ENCODE data around the gene SPATA20. TPM values are rescaled to one million over a fixed set of nuclear protein-coding genes. Genes with fewer than 3 reads are reported as not detected.

Gene SPATA20
- total RNA-seq, 4 donors from 2014 or later: 116 to 437 (median 228) TPM

DNA sequence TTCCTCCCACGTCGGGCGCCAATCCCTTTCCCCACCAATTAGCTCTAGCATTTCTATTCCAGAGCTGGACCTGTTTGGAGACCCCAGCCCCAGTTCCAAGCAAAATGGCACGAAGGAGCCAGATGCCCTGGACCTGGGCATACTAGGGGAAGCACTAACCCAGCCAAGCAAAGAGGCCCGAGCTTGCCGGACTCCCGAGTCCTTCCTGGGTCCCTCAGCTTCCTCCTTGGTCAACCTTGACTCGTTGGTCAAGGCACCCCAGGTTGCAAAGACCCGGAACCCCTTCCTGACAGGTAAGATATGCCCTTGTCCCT lies 5.6 kb upstream of the SPATA20 start:
- 49% methylated on average over 9 of the region's 9 CpGs; no CpG with 5 or more reads in 1 of the 2 donors for WGBS, 2 donors (ENCODE audit: low coverage in 1 of 2)
- intact Hi-C loops (cut with DNase I; ENCODE audit: low total_unique reads): loop anchor here (10.0 kb wide), 1 partner anchor 57 kb away; no protein-coding TSS in a partner anchor
- H3K4me3 ChIP-seq: peak overlapping the region in 3 of 4 donors; percentile 33 to 57 (median 42)
- no peak for DNase-seq
- H3K9me3 ChIP-seq: no peaks in the 10 kb centered on the region
- TF ChIP-seq POLR2AphosphoS5 (IDR thresholded peaks at IDR 0.05): no peak
- no peak for TF ChIP-seq POLR2A (IDR thresholded peaks at IDR 0.05)
- TF ChIP-seq, protein P1, sequence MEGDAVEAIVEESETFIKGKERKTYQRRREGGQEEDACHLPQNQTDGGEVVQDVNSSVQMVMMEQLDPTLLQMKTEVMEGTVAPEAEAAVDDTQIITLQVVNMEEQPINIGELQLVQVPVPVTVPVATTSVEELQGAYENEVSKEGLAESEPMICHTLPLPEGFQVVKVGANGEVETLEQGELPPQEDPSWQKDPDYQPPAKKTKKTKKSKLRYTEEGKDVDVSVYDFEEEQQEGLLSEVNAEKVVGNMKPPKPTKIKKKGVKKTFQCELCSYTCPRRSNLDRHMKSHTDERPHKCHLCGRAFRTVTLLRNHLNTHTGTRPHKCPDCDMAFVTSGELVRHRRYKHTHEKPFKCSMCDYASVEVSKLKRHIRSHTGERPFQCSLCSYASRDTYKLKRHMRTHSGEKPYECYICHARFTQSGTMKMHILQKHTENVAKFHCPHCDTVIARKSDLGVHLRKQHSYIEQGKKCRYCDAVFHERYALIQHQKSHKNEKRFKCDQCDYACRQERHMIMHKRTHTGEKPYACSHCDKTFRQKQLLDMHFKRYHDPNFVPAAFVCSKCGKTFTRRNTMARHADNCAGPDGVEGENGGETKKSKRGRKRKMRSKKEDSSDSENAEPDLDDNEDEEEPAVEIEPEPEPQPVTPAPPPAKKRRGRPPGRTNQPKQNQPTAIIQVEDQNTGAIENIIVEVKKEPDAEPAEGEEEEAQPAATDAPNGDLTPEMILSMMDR (IDR thresholded peaks at IDR 0.05): no peak
- no peak for TF ChIP-seq EP300 (IDR thresholded peaks at IDR 0.05; ENCODE audit: low read depth)
- H3K27me3 ChIP-seq: no peaks in the 10 kb centered on the region
- in situ Hi-C loops (cut with MboI; ENCODE audit: low pct_ligation_motif_present in 1 of 4, low pct_unique_long_range_greater_than_20kb in 1 of 4, low sequenced_read_pairs in 3 of 4): loop anchor here (10.0 to 25.0 kb wide), 7 partner anchors 57 to 421 kb away; partner anchors contain the start of gene WFIKKN2 (in 2 of the 4)
- H3K36me3 ChIP-seq: no peaks in the 10 kb centered on the region
- peak overlapping the region; percentile 84 to 93 (median 86) for H3K27ac ChIP-seq
- peaks cover 9 to 64% (median 47%) of the 10 kb centered on the region in 4 donors for H3K4me1 ChIP-seq

DNA sequence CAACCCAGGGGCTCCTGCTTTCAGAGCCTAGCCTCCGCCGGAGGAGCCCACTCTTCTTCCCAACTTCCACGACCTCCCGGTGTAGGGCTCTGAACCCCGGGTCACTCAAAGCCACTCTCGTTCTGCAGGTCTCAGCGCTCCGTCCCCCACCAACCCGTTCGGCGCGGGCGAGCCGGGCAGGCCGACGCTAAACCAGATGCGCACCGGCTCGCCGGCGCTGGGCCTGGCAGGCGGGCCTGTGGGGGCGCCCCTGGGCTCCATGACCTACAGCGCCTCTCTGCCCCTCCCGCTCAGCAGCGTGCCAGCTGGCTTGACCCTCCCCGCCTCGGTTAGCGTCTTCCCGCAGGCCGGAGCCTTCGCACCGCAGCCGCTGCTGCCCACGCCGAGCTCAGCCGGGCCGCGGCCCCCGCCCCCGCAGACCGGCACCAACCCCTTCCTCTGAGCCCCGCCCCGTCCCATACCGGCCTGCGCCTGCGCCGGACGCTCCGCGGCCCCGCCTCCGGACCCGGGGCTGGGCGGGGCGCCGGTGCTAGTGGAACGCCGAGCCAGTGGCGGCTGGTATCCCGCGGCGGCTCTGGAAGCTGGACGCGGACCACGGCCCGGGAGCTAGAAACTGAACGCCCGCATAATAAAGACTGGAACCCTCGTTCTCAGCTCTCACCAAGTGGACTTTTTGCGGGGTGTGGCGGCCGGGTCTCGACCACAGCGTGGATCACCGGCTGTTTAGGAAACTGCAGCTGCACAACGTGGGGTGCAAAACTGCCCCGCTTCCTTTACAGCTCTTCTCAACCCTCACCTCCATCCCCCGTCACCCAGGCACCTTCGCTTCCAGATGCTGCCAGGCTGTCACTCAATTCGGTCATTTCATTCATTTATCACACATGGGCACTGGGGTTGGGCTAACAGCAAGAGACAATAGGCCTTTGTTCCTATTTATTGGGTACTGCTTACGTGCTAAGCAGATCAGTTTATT lies 5.0 kb upstream of the SPATA20 start:
- no peaks in the 10 kb centered on the region for H3K27me3 ChIP-seq
- peak overlapping the region; percentile 84 to 93 (median 86) for H3K27ac ChIP-seq
- in situ Hi-C loops (cut with MboI; ENCODE audit: low pct_ligation_motif_present in 1 of 4, low pct_unique_long_range_greater_than_20kb in 1 of 4, low sequenced_read_pairs in 3 of 4): loop anchor here (10.0 to 25.0 kb wide), 7 partner anchors 57 to 420 kb away; partner anchors contain the start of gene WFIKKN2 (in 2 of the 4)
- H3K9me3 ChIP-seq: no peaks in the 10 kb centered on the region
- peak; percentile 92 for DNase-seq
- H3K36me3 ChIP-seq: no peaks in the 10 kb centered on the region
- peaks cover 12 to 68% (median 49%) of the 10 kb centered on the region in 4 donors for H3K4me1 ChIP-seq
- WGBS, 2 donors (ENCODE audit: low coverage in 1 of 2): 3 to 5% methylated on average over 5 to 49 of the region's 82 CpGs
- TF ChIP-seq, protein P1 (IDR thresholded peaks at IDR 0.05): peak in 3 of 5 experiments; percentile 7 to 16 (median 10)
- TF ChIP-seq POLR2A (IDR thresholded peaks at IDR 0.05): peak; percentile 64
- peak; percentile 24 to 71 (median 63) for TF ChIP-seq POLR2AphosphoS5 (IDR thresholded peaks at IDR 0.05)
- no peak for TF ChIP-seq EP300 (IDR thresholded peaks at IDR 0.05; ENCODE audit: low read depth)
- H3K4me3 ChIP-seq: peak overlapping the region; percentile 32 to 57 (median 38)
- intact Hi-C loops (cut with DNase I; ENCODE audit: low total_unique reads): loop anchor here (10.0 kb wide), 1 partner anchor 57 kb away; no protein-coding TSS in a partner anchor

DNA sequence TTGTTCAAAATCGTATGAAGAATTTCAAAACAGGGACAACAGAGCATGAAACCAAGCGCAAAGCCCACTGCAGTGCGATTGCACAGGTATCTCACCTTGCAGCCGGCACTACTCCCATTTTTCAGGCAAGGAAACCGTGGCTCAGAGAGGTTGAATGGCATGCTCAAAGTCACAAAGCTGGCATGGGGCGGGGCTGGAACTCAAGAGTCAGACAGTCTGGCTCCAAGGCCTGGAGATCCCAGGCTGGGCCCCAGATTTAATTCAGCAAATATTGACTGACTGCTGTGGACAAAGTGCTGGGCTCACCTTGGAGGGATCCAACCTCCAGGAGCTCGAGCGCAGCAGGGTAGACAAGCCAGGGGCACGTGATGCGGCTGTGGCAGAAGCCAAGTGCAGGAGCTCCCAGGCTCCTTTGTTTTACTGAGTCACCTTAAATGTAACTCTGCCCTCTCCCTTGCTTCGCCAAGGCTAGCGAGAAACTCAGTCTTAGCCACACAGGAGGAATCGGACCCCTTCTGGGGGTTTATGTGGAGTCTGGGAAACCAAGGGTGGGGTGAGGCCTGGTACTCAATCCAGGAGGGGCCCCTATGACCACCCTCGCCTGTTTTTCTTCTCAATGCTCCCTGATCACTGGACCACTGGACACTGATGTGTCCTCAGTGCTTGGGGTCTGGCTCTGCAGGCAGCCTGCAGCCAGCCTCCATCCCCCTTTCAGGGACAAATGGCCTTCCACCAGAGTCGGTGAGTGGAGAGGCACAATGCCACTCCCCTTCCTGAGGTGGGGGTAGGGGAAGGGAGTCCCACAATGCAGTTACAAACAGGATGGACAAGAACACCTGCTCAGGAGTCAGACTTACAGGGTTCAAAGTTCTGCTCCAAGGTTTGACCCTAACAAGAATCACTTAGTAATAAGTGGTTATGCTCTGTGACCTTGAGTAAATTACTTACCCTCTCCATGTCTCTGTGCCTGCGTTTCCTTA lies 3.9 kb upstream of the SPATA20 start:
- in situ Hi-C loops (cut with MboI; ENCODE audit: low pct_ligation_motif_present in 1 of 4, low pct_unique_long_range_greater_than_20kb in 1 of 4, low sequenced_read_pairs in 3 of 4) (loop anchor here (10.0 to 25.0 kb wide), 7 partner anchors 58 to 419 kb away; partner anchors contain the start of gene WFIKKN2 (in 2 of the 4)), intact Hi-C loops (cut with DNase I; ENCODE audit: low total_unique reads) (loop anchor here (10.0 kb wide), 1 partner anchor 58 kb away; no protein-coding TSS in a partner anchor)
- H3K36me3 ChIP-seq: no peaks in the 10 kb centered on the region
- peak; percentile 81 for DNase-seq
- H3K4me1 ChIP-seq: peaks cover 20 to 70% (median 54%) of the 10 kb centered on the region in 4 donors
- no peaks in the 10 kb centered on the region for H3K9me3 ChIP-seq
- no peak for TF ChIP-seq POLR2A (IDR thresholded peaks at IDR 0.05)
- TF ChIP-seq POLR2AphosphoS5 (IDR thresholded peaks at IDR 0.05): peak in 2 of 3 donors; percentile 2 to 15
- no peak for TF ChIP-seq EP300 (IDR thresholded peaks at IDR 0.05; ENCODE audit: low read depth)
- 35 to 51% methylated on average over 4 to 16 of the region's 16 CpGs for whole genome bisulfite sequencing, 2 donors (ENCODE audit: low coverage in 1 of 2)
- peak overlapping the region; percentile 84 to 93 (median 86) for H3K27ac ChIP-seq
- no peaks in the 10 kb centered on the region for H3K27me3 ChIP-seq
- peak overlapping the region in 2 of 4 donors; percentile 42 to 57 for H3K4me3 ChIP-seq

DNA sequence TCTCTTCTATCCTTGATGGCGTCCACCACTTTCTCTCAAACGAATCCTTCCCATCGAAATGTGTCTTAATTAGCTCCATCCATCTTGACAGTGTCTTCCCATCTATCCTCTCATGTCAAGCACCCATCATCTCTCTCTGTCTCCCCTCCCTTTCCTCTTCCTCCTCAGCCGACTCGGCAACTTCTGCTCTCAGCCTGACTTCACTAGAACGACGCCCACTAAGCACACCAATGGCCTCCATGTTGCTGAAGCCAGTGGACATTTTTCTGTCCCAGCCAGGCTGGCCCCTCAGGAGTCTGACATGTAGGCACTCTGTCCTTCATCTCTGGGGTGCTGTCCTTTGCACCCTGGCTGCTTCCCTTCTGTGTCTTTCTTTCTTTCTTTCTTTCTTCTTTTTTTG lies 2.5 kb upstream of the SPATA20 start:
- no peak for TF ChIP-seq EP300 (IDR thresholded peaks at IDR 0.05; ENCODE audit: low read depth)
- no peak for TF ChIP-seq POLR2A (IDR thresholded peaks at IDR 0.05)
- no peak for TF ChIP-seq POLR2AphosphoS5 (IDR thresholded peaks at IDR 0.05)
- TF ChIP-seq, protein P1 (IDR thresholded peaks at IDR 0.05): no peak
- Histone ChIP-seq H3K27me3 (no peaks in the 10 kb centered on the region), H3K36me3 (no peaks in the 10 kb centered on the region), H3K27ac (peak overlapping the region in 2 of 4 donors; percentile 84 to 88), H3K4me1 (peaks cover 20 to 64% (median 50%) of the 10 kb centered on the region in 4 donors), H3K4me3 (no peak overlapping the region), H3K9me3 (no peaks in the 10 kb centered on the region)
- intact Hi-C loops (cut with DNase I; ENCODE audit: low total_unique reads): loop anchor here (10.0 kb wide), 1 partner anchor 60 kb away; no protein-coding TSS in a partner anchor
- no peak for DNase-seq
- WGBS, 2 donors (ENCODE audit: low coverage in 1 of 2): 72 to 78% methylated on average over 5 to 7 of the region's 7 CpGs
- in situ Hi-C loops (cut with MboI; ENCODE audit: low pct_ligation_motif_present in 1 of 4, low pct_unique_long_range_greater_than_20kb in 1 of 4, low sequenced_read_pairs in 3 of 4): loop anchor here (10.0 to 25.0 kb wide), 7 partner anchors 60 to 418 kb away; partner anchors contain the start of gene WFIKKN2 (in 2 of the 4)
